Vagina (tissue), 2 donors: Measurements from ENCODE around the gene ETNK2. TPM values are rescaled to one million over a fixed set of nuclear protein-coding genes. Genes with fewer than 3 reads are reported as not detected.

Experiments used
- DNase-seq, 2 donors: peaks; one replicate each; pipeline ENCODE4 v3.0.0-alpha.2; 2017; ENCODE audit errors: extremely low spot score in 2 of 2
- H3K27ac ChIP-seq: fragments of 200-600 bp; sonication (generic); one replicate; pipeline ENCODE4 v1.5.1; 2019
- H3K27me3 ChIP-seq: fragments of 200-600 bp; sonication (generic); one replicate; pipeline ENCODE4 v1.5.1; 2019
- H3K36me3 ChIP-seq, 2 donors: fragments of 200-600 bp; sonication (generic); one replicate each; pipeline ENCODE4 v1.5.1; 2017 to 2019
- H3K4me1 ChIP-seq: fragments of 200-600 bp; sonication (generic); one replicate; pipeline ENCODE4 v1.5.1; 2019
- H3K4me3 ChIP-seq, 2 donors: fragments of 200-600 bp; sonication (generic); 1 replicate in 1 of 2; 2 replicates in 1 of 2; pipeline ENCODE4 v1.5.1; 2016 to 2019
- H3K9me3 ChIP-seq: fragments of 200-600 bp; sonication (generic); one replicate; pipeline ENCODE4 v1.5.1; 2019
- POLR2A ChIP-seq, 2 donors: fragments of 450-650 bp; IDR thresholded peaks; one replicate each; pipeline ENCODE4 v1.6.1; 2017; ENCODE audit warnings: antibody characterized with exemption in 2 of 2, mild to moderate bottlenecking in 2 of 2, moderate library complexity in 2 of 2
- POLR2AphosphoS5 ChIP-seq, 2 donors: sonication (generic); formaldehyde crosslinking; IDR thresholded peaks; one replicate each; pipeline ENCODE4 v1.9.0; 2017; ENCODE audit warnings: antibody characterized with exemption in 2 of 2, mild to moderate bottlenecking in 2 of 2, low read depth in 1 of 2; ENCODE audit not compliant: insufficient read depth in 1 of 2
- intact Hi-C: fragments of 100-400 bp; cut with DNase I; formaldehyde crosslinking; loops from one replicate; pipeline ENCODE4 v1.15.1; 2023
- total RNA-seq: library from RNA; depleted of rRNA; stranded (reverse); fragments of >200 nt; gene quantifications from one replicate; pipeline ENCODE4 v1.2.3, GENCODE V29; 2016
- TF ChIP-seq, protein P1 (sequence below), 3 experiments: fragments of 450-650 bp in 2 of 3; fragments of 200-600 bp in 1 of 3; sonication (generic) in 1 of 3; IDR thresholded peaks; one replicate each; pipeline ENCODE4 v1.5.1; 2017 to 2019; ENCODE audit warnings: antibody characterized with exemption in 3 of 3, mild to moderate bottlenecking in 2 of 3, moderate library complexity in 2 of 3

The ETNK2 gene
- total RNA-seq, 1 donor from 2014 or later, result 30.9 TPM

DNA sequence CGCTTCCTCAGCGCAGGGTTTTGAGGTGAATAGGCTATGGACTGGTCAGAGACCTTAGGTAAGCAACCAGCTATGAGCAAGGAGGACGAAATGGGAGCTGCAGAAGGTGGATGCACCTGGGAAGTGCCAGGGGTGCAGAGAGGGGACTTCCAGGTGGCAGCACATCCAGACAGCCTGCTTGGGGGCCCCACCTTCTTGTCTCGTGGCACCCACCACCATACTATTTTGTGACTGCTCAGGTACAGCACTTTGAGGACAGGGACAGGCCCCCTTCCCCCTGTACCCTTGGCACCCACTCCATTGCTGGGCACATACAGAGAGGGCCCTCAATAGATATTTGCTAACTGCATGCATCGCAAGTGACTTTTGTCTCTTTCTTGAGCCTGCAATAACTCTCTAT, 45.2 kb upstream of the ETNK2 start:
- Histone ChIP-seq H3K4me1 (no peaks in the 10 kb centered on the region), H3K27me3 (no peaks in the 10 kb centered on the region), H3K9me3 (no peaks in the 10 kb centered on the region), H3K27ac (no peak overlapping the region), H3K36me3 (no peaks in the 10 kb centered on the region), H3K4me3 (no peak overlapping the region)
- TF ChIP-seq, protein P1, sequence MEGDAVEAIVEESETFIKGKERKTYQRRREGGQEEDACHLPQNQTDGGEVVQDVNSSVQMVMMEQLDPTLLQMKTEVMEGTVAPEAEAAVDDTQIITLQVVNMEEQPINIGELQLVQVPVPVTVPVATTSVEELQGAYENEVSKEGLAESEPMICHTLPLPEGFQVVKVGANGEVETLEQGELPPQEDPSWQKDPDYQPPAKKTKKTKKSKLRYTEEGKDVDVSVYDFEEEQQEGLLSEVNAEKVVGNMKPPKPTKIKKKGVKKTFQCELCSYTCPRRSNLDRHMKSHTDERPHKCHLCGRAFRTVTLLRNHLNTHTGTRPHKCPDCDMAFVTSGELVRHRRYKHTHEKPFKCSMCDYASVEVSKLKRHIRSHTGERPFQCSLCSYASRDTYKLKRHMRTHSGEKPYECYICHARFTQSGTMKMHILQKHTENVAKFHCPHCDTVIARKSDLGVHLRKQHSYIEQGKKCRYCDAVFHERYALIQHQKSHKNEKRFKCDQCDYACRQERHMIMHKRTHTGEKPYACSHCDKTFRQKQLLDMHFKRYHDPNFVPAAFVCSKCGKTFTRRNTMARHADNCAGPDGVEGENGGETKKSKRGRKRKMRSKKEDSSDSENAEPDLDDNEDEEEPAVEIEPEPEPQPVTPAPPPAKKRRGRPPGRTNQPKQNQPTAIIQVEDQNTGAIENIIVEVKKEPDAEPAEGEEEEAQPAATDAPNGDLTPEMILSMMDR (IDR thresholded peaks at IDR 0.05), result no peak
- no peak for TF ChIP-seq POLR2AphosphoS5 (IDR thresholded peaks at IDR 0.05; ENCODE audit: insufficient read depth in 1 of 2, low read depth in 1 of 2)
- TF ChIP-seq POLR2A (IDR thresholded peaks at IDR 0.05), result no peak
- intact Hi-C loops, result no loop called here
- no peak for DNase-seq

DNA sequence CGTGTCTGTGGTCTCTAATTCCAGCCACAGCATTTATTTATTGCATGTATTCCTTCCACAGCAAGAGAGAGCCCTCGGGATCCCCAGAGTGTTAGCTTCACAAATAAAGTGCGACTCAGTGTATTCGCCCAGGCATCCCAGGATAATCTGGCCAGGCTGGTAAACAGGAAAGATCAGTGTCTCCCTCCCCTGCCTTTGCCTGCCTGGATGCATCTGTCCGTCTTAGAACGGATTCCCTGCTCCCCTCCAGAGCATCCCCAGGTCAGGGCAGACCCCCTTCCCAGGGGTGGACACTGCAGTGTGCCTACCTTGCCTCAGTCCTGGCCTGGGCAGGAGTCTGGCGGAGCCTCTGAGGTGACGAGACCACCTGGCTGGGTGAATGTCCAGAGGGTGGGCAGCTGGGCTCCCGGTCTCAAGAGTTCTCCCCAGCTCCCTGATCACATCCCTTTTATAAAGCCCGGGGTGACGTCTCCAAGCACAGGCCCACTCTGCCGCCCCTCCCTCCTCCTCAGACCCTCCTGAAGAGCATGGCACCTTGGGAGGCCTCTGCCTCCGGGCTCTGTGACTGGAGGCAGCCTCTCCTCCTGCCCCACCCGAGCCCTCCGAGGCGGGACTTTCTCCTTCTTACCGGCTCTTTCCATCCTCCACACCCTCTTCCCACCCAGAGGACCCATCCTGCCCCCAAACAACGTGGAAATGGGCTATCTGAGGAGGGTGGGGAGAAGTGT, 44.4 kb upstream of the ETNK2 start, which contains the start of gene KISS1:
KISS1 (minus strand) TSS at position 424 of the 728 bp plus-strand sequence. CDS start 3,615 bp downstream, outside the sequence.
- no peaks in the 10 kb centered on the region for H3K9me3 ChIP-seq
- no peak for DNase-seq
- H3K36me3 ChIP-seq, result no peaks in the 10 kb centered on the region
- H3K27ac ChIP-seq, result no peak within 1 kb of the TSS
- TF ChIP-seq, protein P1 (IDR thresholded peaks at IDR 0.05), result no peak
- no peak for TF ChIP-seq POLR2A (IDR thresholded peaks at IDR 0.05)
- no peak for TF ChIP-seq POLR2AphosphoS5 (IDR thresholded peaks at IDR 0.05; ENCODE audit: insufficient read depth in 1 of 2, low read depth in 1 of 2)
- intact Hi-C loops, result no loop called here
- H3K4me1 ChIP-seq, result no peaks in the 10 kb centered on the region
- no peak within 1 kb of the TSS for H3K4me3 ChIP-seq
- H3K27me3 ChIP-seq, result no peaks in the 10 kb centered on the region

DNA sequence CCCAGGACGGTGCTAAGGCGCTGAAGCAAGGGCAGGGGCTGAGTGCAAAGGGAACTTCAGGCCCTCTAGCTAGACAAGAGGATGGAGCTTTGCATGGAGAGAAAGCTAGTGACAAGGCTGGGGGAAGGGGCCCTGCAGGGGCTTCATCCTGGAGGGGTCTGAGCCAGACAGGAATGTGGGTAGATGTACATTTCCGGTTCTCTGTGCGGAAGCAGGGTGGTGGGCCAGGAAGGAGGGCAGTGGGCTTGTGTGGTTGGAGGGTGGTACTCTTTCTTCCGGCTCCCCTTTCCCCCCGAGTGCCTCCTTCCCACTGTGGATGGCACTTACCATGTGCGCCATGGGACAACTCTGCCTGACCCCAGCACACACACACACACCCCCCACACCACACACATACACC, 42.9 kb upstream of the ETNK2 start:
- no peak for TF ChIP-seq POLR2A (IDR thresholded peaks at IDR 0.05)
- TF ChIP-seq POLR2AphosphoS5 (IDR thresholded peaks at IDR 0.05; ENCODE audit: insufficient read depth in 1 of 2, low read depth in 1 of 2), result no peak
- TF ChIP-seq, protein P1 (IDR thresholded peaks at IDR 0.05), result no peak
- Histone ChIP-seq H3K4me3 (no peak overlapping the region), H3K9me3 (no peaks in the 10 kb centered on the region), H3K4me1 (peaks cover 13% of the 10 kb centered on the region), H3K36me3 (no peaks in the 10 kb centered on the region), H3K27me3 (no peaks in the 10 kb centered on the region), H3K27ac (no peak overlapping the region)
- DNase-seq, result no peak
- intact Hi-C loops, result no loop called here

DNA sequence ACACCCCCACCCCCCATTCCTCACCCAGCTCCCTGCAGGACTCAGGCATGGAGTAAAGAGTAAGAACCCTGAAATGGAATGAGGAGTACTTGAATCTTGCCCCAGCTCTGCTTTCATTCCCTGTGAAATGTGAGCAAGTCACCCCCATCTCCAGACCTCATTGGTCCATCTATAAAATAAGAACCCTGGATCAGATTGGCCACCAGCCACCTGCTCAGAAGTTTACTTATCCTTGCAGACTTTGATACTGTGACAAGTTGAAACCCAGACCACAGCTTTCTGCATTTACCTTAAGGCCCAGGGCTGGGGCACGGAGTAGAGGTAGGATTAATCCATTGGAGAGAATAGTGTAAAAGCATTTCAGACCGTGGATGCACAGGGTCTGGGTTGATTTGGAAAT, 42.2 kb upstream of the ETNK2 start:
- DNase-seq, result no peak
- intact Hi-C loops, result no loop called here
- Histone ChIP-seq H3K4me3 (no peak overlapping the region), H3K36me3 (no peaks in the 10 kb centered on the region), H3K4me1 (peaks cover 19% of the 10 kb centered on the region), H3K9me3 (no peaks in the 10 kb centered on the region), H3K27ac (no peak overlapping the region), H3K27me3 (no peaks in the 10 kb centered on the region)
- TF ChIP-seq POLR2A (IDR thresholded peaks at IDR 0.05) (no peak), POLR2AphosphoS5 (IDR thresholded peaks at IDR 0.05; ENCODE audit: insufficient read depth in 1 of 2, low read depth in 1 of 2) (no peak)
- TF ChIP-seq, protein P1 (IDR thresholded peaks at IDR 0.05), result no peak
